Measurements from ENCODE around the gene CAP1.
"Not testable (repeated sequence)": the region's sequence is repeated elsewhere in the genome, so short reads cannot be mapped to it uniquely, and the experiment has no call there.

The CAP1 gene, protein sequence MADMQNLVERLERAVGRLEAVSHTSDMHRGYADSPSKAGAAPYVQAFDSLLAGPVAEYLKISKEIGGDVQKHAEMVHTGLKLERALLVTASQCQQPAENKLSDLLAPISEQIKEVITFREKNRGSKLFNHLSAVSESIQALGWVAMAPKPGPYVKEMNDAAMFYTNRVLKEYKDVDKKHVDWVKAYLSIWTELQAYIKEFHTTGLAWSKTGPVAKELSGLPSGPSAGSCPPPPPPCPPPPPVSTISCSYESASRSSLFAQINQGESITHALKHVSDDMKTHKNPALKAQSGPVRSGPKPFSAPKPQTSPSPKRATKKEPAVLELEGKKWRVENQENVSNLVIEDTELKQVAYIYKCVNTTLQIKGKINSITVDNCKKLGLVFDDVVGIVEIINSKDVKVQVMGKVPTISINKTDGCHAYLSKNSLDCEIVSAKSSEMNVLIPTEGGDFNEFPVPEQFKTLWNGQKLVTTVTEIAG

DNA sequence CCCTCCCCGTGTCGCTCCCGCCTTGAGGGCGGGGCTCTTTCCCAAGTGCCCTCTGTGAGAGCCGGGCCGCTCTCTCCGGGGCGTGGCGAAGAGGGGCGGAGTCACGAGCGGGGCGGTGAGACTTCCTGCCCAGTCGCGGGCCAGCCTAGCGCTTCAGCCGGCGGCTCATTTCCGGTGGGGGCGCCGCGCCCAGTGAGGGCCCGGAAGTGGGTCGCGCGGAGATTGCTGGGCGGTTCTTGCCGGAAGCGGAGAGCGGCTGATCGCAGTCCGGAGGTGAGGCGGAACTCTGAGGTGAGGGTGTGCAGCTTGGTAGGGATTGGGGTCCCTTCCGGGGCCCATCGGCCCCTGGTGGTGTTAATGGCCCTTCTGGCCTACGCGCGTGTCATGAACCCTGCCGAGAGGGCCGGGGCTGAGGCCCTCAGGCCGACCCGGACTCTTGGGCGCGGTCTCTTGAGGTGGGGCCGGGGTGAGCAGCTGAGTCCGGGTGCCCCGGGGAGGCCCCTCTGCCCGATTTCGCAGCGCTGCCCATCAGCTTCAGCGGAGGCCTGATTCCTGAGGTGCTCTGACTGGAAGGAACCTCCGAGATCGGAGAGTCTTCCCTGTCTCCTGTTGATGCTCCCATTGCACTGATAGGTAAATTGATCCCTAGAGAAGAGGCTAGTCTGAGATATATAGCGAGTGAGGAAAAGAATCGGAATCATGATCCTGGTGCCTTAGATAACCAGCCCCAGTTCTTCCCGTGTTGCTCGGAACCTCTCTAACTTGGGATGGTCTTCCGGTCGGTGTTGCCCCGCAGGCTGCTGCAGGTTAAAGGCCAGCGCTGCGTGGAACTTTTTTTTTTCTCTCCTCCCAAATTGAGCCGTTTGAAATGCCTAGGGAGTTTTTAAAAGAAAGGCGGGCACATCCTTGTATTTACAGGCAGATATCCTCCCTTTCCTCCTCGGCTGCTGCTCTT lies at the start of gene CAP1:
Gene CAP1 (plus strand): TSS at position 219 of the 955 bp plus-strand sequence. CDS start 18,618 bp downstream, outside the sequence.
- DNase-seq, result peak; percentile 99 to 100 (median 99)

DNA sequence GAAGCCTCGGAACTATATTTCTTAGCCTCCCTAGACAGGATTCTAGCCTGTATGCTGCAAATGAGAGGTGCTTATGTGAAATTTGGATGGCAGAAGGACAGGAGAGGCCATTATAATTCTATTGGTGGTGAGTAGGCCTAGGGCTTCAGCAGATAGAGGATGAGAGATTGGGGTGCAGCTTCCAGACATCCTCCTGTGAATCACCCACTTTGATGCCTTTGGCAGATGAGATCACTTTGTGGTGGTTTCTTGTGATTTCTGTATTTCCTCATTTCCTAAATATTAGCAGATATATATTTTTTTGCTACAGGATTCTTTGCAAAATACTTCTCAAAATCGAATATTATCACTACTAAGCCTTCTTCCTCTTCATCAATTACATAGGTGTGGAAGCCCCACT lies 48.3 kb upstream of the CAP1 start:
- no peak for DNase-seq

DNA sequence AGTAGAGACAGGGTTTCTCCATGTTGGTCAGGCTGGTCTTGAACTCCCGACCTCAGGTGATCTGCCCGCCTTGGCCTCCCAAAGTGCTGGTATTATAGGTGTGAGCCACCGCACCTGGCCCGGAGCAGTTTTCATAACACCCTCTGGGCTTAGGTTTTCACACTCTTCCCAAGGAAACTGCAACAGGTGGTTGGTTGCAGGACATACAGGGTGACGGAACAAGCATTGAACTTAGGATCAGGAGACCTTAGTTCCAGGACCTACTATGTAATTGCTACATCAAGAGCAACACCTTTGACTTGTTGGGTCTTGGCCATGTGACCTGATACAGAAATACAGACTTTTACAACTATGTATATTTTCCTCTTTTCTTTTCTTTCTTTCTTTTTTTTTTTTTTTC lies 47.6 kb upstream of the CAP1 start:
- DNase-seq, result no peak

DNA sequence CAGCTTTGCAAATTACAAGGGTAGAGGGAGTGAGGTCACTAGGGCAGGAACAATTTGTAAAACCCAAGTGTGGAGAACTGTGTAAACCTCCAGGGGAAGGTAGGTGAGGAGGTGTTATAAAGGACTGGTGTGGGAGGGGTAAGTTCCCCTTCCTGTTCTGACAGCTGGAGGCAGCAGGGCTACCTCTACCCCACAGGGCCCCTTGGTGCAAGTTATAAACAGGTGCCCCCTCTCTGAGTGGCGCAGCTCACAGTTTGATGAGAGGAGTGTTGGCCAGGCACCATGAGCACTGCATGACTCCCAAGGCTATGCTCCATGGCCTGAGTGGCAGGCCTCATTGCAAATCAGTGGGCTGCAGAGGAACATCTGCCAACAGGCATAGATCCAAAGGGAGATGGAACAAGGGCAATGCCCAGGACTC lies 44.5 kb upstream of the CAP1 start:
- no peak for DNase-seq

DNA sequence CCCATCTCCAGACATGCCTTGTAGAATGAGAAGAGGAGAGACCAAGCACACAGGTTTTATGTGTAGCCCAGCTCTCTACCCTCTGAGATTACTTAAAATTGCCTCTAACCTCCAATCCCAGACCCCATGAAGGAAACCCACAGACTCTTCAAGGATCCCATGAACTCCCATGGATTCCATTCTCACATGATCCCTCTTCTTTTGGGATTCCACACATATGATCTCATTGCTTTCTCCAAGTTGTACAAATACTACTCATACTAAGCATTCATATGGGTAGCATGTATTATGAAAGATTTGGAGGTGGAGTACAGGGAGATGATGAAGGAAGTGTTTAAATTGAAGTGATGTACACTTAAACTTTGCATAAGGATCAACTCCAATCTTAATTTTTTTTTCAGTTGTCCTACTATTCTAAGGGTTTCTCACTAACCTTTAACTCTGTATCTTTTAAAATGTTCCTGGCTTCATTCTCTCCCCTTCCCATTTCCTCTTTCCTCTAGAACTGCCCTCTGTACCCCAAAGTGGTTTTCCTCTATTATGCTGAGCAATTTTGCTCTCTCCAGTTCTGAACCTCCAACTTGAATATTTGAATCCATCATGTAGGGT lies 44.0 kb upstream of the CAP1 start:
- no peak for DNase-seq

DNA sequence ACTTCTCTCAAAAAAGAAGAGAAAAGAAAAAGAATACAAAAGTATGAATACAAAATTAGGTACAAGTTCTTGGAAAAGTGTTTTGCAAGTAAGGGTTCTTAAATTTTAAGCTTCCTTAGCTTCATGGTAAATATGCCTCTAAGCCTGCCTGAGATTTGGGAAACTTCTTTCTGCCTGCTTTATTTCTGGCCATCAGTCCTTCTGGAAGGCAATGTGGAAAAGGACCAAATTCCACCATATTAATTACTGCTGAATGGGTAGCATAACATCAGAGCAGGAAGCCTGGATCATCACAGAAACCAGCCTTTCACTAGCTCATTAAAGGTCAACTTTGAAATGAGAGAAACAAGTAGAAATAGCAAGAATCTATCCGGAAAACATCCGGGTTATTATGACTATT lies 39.1 kb upstream of the CAP1 start:
- DNase-seq, result no peak

DNA sequence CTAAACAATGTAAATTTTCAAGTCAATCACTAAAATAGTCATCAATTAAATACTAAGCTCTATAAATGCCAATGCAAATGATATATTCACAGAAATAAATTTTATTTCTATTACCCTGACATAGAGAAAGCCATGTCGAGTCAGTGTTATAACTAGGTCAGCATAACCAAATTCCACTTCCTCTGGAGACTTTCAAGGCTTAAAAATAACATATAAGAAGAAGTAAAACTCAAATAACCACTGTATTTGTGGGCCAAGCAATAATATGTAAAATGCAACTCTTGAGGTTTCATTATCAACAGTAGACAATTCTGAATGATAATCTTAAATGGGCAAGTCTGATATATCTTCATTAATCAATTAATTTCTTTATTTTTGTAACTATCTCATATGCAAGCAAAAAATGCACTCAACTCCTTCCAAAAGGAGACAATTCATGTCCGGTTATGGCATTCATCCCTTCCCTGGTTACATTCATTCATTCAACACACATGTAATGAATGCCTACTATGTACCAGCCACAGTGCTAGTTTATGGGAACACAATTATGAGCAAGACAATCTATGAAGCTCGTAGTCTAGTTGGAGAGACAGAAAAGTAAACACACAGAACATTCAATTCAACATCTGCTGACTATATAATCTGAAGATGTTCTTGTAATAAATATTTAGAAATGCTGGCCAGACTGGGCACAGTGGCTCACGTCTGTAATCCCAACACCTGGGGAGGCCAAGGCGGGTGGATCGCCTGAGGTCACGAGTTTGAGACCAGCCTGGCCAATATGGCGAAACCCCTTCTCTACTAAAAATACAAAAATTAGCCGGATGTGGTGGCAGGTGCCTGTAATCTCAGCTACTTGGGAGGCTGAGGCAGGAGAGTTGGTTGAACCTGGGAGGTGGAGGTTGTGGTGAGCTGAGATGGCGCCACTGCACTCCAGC lies 37.1 kb upstream of the CAP1 start:
- no peak for DNase-seq

DNA sequence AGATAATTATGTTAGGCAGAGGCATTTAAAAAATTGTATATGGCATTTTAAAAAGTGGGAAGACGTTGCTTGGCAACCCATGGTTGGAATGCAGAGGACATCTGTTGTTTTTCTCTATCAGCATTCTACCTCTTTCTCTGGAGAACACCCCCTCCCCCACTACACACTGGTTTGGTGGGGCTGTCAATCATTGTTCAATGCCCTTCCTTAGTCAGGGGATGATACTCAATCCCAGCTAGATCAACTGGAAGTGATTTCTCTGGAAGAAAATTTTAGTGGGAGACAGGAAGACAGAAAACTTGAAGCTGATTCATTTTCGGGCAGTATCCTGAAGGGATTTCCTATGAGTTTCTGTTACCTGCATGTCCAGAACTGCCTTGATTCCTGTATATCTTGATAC lies 35.7 kb upstream of the CAP1 start:
- DNase-seq, result no peak

DNA sequence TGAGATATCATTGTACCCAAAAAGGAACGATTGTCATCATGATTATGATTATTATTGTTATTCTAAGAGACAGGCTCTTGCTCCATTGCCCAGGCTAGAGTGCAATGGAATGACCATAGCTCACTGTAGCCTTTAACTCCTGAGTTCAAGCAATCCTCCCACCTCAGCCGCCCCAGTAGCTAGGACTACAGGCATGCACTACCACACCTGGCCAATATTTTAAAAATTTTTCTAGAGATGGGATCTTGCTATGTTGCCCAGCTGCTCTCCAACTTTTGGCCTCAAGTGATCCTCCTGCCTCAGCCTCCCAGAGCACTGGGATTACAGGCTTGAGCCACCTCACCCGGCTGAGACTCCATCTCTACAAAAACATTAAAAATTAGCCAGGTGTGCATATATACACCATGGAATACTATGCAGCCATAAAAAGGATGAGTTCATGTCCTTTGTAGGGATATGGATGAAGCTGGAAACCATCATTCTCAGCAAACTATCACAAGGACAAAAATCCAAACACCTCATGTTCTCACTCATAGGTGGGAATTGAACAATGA lies 33.0 kb upstream of the CAP1 start:
- DNase-seq, result not testable (repeated sequence)

DNA sequence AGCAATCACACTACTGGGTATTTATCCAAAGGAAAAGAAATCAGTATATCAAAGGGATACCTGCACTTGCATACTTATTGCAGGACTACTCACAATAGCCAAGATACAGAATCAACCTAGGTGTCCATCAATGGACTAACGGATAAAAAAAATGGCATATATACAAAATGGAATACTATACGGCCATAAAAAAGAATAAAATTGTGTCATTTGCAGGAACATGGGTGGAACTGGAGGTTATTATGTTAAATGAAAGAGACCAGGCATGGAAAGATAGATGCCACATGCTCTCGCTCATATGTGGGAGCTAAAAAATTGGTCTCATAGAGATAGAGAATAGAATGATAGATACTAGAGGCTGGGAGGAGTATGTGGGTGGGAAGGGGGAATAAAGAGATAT lies 29.3 kb upstream of the CAP1 start:
- no peak for DNase-seq

DNA sequence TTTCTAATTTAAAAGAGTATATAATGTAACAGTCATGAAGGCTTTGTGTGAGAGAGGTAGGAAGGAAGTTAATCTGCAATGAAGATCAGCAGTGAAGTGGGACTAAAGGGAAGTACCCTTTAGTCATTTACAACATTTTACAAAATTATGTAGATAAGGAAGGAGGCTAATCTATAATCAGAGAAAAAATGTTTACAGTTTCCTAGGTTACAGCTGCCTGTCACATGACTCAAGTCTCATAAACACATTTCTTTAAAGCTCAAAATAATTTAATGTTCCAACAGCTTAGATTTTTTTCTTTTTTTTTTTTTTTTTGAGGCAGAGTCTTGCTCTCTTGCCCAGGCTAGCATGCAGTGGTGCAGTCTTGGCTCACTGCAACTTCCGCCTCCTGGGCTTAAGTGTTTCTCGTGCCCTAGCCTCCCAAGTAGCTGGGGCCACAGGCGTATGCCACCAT lies 26.2 kb upstream of the CAP1 start:
- DNase-seq, result no peak

DNA sequence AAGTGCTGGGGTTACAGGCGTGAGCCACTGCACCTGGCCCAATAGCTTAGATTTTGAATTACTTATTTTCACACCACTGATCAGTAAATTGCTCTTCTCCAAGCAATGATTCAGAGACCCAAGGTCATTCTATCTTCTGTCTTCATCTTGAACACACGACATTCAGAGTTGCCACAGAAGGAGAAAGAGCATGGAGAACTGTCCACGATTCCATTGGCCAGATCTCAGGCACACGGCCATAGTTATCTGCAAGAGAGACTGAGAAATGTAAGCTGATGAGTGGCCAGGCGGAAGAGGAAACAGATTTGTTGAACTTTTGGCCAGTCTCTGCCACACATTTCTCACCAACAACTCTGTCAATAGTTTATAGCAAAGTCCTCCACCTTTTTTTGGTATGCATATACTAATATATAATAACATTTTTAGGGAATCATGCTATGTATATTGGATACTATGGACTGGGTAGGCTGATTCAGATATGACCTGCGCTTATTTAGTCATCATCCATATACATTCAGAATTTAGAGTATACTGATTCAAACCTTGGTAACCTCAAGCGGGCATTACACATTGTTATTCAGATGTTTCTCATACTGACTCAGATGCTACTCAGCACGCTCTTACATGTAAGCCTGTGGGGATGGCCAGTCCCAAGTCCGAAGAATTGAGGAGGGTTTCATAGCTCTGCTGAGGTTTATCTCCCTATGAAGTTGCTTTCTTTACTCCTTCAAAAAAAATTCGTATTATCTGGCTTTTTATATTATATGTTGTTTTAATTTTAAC lies 25.5 kb upstream of the CAP1 start:
- no peak for DNase-seq

DNA sequence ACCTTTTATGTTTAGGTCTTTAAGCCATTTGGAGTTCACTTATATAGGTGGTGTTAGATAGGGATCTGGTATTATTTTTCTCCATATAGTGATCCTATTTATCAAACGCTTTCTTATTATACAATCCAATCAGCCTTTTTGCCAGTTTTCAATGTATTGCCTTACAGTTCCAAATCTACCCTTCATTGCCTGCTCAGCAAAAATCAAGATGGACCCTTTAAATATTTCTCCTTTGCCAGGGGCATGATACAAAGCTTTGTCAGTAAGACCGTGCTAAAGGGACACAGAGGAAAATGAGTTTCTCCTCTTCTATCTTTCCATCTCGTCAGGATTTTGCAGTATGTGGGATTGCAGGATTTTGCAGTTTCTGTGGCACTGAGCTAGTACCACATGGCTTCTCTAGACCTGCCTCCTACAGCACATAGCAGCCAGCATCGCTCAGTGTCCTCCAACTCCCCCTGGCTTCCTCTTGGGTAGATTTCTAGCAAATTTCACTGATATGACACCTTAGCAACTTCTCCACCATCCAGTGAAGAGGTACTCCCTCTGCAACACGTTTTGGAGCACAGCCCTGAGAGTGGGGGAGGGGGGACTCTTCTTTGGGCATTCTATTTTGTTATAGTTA lies 22.5 kb upstream of the CAP1 start:
- no peak for DNase-seq

DNA sequence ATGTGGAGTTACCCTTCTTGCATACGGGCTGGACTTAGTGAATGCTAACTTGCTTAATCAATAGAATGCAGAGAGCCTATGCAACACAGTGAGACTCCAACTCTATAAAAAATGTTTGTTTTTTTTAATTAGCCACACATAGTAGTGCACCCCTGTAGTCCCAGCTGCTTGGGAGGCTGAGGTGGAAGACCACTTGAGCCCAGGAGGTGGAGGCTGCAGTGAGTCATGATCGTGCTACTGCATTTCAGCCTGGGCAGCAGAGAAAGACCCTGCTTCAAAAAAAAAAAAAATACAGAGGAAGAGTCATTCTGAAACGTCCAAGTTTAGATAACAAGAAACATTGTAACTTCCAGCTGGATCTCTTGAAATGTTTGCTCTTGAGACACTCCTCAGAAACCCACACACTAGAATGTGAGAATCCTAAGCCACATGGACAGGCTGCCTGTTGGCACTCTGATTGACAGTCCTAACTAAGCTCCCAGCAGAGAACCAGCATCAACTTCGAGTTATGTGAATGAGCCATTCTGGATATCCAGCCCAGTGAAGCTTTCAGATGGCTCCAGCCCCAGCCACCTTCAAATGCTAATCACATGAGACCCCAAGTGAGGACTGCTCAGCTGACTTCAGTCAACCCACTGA lies 20.0 kb upstream of the CAP1 start:
- no peak for DNase-seq

DNA sequence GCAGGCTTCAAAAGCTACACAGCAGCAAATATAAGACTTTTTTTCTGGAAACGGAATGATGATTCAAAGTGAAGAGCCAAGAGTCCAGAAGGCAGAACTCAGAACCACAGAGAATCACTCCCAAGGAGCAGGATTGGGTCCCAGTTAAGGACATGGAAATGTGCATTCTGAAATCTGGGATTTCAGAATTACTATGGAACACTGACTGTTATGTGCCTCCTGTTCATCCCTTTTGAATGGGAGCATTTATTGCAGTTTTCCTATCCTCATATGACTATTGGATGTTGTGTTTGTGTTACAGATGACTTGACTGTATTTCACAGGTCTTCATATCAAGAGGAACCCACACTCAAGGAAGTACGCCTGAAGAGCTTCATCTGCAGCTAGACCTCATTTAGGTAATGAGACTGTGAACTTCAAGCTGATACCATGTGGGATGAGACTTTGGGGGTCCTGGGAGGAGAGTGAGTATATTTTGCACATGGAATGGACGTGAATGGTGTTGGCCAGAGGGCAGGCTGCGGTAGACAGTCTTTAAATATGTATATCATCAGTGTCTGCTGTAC lies 17.1 kb upstream of the CAP1 start:
- DNase-seq, result no peak

DNA sequence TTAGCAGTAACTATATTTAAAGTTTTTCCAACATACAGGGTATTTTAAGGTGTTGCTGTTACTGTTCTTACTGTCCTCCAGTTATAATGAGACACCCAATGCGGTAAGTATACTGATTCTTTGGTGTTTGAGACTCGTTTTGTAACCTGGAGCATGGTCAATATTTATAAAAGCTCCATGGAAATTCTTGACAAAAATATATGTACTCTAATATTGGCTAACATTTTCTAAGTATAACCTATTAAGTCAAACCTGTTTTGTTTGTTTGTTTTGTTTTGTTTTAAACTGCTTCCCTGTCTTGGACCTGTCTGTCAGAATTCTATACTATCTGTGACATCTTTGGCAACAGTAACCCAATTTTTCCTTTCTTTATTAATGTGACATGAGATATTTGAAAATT lies 15.9 kb upstream of the CAP1 start:
- no peak for DNase-seq

DNA sequence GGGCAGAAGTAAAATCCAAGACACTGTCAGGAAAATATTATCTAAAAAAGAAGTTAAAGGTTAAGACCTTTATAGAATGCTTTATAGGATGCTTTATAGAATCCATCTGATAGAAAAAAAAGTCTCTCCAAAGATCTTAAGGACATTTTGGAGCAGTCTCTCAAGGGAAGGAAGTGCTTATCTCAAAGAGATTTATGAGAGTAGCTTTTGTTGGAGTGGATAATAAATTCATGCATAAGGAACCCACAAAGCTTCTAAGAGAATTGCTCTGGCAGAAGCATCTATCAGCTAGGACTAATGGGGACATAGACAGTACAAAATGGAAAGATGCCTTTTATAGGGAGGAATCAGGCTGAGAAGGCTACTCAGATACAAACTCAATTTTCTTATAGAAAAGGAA lies 12.9 kb upstream of the CAP1 start:
- DNase-seq, result no peak

DNA sequence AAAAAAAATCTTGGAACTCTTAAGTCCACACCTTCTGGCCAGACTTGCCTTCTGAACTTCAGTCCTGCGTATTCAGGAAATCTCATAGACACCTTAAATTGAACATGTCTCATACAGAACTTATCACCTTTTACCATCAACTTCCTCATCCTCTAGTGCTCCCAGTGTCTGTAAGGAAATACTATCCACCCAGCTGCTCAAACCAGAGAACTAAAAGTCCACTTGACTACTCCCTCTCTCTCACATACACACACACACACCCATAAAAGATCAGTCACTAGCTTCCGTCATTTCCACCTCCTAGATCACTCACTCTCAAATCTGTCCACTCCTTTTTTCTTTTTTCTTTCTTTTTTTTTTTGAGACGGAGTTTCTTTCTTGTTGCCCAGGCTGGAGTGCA lies 10.9 kb upstream of the CAP1 start:
- no peak for DNase-seq

DNA sequence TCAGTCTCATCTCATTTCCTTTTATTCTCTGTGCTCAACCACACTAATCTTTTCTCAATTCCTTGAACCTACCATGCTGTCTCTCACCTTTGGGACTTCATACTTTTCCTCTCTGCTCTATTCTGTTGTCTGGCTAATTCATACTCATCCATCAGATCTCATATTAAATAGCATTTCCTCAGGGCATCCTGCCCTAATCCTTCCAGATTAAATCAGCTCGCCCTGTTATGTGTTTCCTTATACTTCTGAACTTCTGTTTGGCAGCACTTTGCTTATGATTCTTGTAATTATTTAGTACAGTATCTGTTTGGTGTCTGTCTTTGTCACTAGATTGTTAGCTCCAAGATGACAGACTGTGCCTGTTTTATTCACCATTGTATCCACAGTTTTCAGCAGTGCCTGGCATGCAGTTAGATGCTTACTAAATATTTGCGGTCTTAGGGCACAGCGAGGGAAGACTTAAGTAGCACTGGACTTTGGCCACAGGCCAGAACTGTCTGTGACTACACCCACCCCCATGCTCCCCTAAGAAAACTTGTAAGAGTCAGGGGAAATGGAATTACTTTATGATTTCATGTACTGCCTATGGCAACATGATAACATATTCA lies 9.9 kb upstream of the CAP1 start:
- DNase-seq, result no peak

Measured in activated CD4-positive, CD25-positive, alpha-beta regulatory T cell (primary cell).